T47D (cell line): ENCODE measurements around the gene GATAD1.
"Not testable (repeated sequence)": the region's sequence is repeated elsewhere in the genome, so short reads cannot be mapped to it uniquely, and the experiment has no call there.

Experiments used
- DNase-seq, 2 experiments: peaks; one replicate each; pipeline versions ENCODE4 v3.0.0 to v3.0.0-alpha.2; 2011 to 2012; ENCODE audit warnings: low read depth in 1 of 2, low spot score in 1 of 2
- JUND ChIP-seq: IDR thresholded peaks from 2 replicates; pipeline ENCODE4 v1.6.1; 2012; ENCODE audit warnings: low read depth
- in situ Hi-C: cut with HindIII; loops from 2 replicates; pipeline ENCODE4 v1.10.0; 2016; ENCODE audit warnings: low sequenced_read_pairs, low pct_unique_long_range_greater_than_20kb

GATAD1 gene

GRCh38 chr7:92447345-92448204, at the start of gene GATAD1:
Gene GATAD1 (plus strand): TSS chr7:92447482. CDS start chr7:92447730, 248 bp downstream.
- TF ChIP-seq JUND = no peak
- DNase-seq = peak; percentile 58 to 94
- in situ Hi-C loops = no loop called here

GRCh38 chr7:92397542-92397941, 49.7 kb upstream of the GATAD1 start:
- DNase-seq = no peak

DNA sequence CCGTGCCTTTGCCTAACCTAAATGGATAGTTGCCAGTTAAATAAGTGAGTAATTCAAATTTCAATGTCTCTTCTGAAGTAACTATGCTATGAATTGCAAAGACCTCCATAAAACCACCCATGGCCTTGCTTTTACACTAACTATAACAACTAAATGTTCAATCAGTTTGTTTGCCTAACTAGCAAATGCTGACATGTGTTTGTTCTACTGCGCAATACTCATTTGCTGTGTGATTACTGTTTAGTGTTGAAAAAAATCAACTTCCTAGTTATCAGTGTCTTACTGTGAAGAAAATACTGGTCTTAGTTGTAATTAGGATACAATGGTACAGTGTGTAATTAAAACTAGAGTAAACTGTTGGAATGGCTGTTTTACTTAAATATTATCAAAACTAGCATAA, 47.3 kb upstream of the GATAD1 start:
- TF ChIP-seq JUND = no peak
- in situ Hi-C loops = no loop called here
- no peak for DNase-seq

More at GRCh38 chr7:92397542-92397941, 49.7 kb upstream of the GATAD1 start:
- in situ Hi-C loops = no loop called here
- TF ChIP-seq JUND = no peak

DNA sequence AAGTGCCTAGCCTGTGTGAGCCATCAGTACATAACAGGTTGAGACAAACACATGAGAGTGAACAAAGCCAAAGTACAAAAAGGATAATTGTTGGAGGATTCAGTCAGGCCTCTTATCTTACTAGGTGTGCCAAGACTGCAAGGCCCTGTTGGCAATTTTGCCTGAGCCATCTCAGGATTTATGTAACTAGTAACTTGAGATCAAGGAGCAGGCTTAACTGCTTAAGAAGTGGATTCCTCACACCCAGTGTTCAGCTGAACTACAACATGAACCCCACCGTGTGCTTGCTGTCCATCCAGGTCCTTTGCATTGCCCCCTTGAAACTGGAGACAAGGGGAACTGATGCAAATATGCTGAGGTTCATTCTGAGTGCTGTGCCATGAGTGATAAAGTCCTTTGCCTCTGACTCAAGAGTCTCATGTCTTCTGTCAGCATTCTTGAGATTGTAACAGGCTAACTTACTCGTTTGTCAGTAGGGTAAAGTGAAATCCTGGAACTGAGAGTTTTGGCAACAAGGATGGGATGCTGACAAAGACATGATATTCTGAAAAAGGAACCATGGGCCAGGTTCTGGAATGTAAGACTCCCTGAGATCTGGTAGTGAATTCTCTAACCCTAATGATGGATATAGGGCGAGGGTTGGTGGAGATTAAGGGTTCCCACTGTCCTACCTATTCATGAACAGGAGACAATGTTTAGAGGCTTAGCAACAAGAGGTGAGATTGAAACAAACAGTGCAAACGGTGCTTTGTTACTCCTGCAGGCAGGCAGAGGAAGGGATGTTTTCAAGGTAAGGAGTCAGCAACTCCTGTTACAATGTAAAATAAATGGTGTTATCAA, 44.1 kb upstream of the GATAD1 start:
- TF ChIP-seq JUND = no peak
- in situ Hi-C loops = no loop called here

DNA sequence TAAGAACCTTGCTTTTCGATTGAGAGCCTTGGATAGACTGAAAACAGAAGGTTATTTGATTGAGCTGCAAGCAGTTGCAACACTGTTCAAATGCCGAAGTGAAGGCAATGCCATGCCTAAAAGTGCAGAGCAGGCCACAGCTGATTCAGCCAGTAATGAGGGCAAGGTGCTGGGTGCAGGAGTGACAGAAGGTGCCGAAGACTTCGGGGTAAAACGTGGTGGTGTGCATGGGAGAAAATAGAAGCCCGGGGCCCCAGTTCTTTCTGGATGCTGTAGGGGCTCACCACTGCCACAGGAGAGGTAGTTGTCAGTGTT, 43.6 kb upstream of the GATAD1 start:
- DNase-seq = no peak
- in situ Hi-C loops = no loop called here
- TF ChIP-seq JUND = no peak

More for the DNA sequence above, 44.1 kb upstream of the GATAD1 start:
- DNase-seq = no peak

GRCh38 chr7:92404170-92404614, 43.1 kb upstream of the GATAD1 start:
- TF ChIP-seq JUND = no peak

DNA sequence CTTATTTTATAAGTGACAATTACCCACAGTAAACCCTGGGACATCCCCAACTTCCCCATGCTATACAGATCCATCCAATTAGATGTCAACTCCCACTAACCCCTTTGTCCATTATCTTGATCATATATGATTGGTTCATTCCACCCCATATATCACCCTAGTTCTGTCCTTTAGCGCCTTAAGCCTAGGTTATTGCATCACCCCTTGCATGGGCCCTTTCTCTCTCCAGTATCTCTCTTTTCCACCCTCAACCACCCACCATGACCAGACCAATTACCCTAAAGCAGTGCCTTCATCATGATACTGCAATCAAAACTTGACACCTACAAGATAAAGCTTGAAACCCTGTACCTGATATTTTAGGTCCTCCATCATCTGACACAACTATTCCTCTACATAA, 37.9 kb upstream of the GATAD1 start:
- TF ChIP-seq JUND = no peak
- in situ Hi-C loops = no loop called here
- DNase-seq = no peak

More at GRCh38 chr7:92404170-92404614, 43.1 kb upstream of the GATAD1 start:
- no peak for DNase-seq
- in situ Hi-C loops = no loop called here

DNA sequence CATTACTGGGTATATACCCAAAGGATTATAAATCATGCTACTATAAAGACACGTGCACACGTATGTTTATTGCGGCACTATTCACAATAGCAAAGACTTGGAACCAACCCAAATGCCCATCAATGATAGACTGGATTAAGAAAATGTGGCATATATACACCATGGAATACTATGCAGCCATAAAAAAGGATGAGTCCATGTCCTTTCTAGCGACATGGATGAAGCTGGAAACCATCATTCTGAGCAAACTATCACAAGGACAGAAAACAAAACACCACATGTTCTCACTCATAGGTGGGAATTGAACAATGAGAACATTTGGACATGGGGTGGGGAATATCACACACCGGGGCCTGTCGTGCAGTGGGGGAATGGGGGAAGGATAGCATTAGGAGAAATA, 37.1 kb upstream of the GATAD1 start:
- DNase-seq, in situ Hi-C loops: not testable (repeated sequence)

GRCh38 chr7:92412745-92413144, 34.5 kb upstream of the GATAD1 start:
- no peak for DNase-seq
- TF ChIP-seq JUND = no peak
- in situ Hi-C loops = no loop called here

- TF ChIP-seq JUND = no peak
- in situ Hi-C loops = no loop called here
- no peak for DNase-seq
These were observed 33.7 kb upstream of the GATAD1 start for GRCh38 chr7:92413550-92413949.

GRCh38 chr7:92415225-92415624, 32.1 kb upstream of the GATAD1 start:
- DNase-seq = no peak
- in situ Hi-C loops = no loop called here
- TF ChIP-seq JUND = no peak

- no peak for TF ChIP-seq JUND
- in situ Hi-C loops = no loop called here
- DNase-seq = peak in 1 of 2 experiments; percentile 2
These were observed 29.4 kb upstream of the GATAD1 start for GRCh38 chr7:92417913-92418312.
